ENCODE results near the gene EMILIN2. TPM values are rescaled to one million over a fixed set of nuclear protein-coding genes. Genes with fewer than 3 reads are reported as not detected.

EMILIN2 gene
- polyA plus RNA-seq, 1 experiment = 7.6 TPM

DNA sequence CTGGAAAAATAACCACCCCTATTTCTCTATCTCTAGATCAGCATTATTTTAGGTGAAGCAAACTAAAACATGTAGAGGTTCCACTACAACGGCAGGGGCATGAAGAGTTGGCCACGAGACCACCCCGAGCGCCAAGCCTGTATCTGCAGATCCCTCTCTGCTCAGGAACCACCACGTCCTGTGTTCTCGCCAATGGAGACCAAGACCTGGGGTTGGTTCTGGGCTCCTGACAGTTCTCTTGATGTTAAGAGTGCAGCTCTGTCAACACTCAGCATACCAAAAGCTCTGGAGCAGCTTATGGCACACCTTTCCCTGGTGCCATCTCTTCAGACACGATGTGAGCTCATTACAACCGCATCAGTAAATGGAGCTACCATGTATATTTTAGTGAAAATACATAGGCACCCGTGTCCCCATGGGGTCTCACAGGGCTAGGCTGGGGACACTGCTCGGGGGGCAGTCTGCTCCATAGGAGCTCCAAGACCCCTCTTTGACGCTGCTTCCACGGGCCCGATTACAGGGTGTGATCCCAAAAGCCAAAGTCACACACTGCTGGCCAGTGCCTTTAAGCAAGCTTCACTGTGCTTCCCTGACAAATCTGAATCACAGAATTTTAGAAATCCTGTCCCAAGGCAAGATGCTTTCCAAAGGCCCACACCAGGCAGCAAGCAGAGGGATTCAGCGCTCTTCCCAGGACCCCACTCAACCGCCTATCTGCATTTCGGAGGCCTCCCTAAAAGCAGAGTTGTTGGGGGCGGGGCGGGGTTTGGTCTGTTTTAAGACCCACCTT lies 72.2 kb downstream of the EMILIN2 start:
- no peaks in the 10 kb centered on the region for H3K27me3 ChIP-seq (ENCODE audit: control insufficient read depth, insufficient read depth, low read length)
- no peak overlapping the region for H3K4me3 ChIP-seq (ENCODE audit: low read depth, low read length)
- ChIA-PET POLR2A (interaction anchor here (0.5 kb wide), 1 partner anchor 46 kb away, joined by 12 read pairs; no protein-coding TSS in a partner anchor), CTCF (interaction anchor here (0.7 to 1.6 kb wide), 3 partner anchors 10 to 31 kb away, joined by 3 to 6 read pairs (median 5); no protein-coding TSS in a partner anchor)
- H3K36me3 ChIP-seq (ENCODE audit: control insufficient read depth, insufficient read depth, low read length) = peaks cover 28% of the 10 kb centered on the region
- TF ChIP-seq, protein P1, sequence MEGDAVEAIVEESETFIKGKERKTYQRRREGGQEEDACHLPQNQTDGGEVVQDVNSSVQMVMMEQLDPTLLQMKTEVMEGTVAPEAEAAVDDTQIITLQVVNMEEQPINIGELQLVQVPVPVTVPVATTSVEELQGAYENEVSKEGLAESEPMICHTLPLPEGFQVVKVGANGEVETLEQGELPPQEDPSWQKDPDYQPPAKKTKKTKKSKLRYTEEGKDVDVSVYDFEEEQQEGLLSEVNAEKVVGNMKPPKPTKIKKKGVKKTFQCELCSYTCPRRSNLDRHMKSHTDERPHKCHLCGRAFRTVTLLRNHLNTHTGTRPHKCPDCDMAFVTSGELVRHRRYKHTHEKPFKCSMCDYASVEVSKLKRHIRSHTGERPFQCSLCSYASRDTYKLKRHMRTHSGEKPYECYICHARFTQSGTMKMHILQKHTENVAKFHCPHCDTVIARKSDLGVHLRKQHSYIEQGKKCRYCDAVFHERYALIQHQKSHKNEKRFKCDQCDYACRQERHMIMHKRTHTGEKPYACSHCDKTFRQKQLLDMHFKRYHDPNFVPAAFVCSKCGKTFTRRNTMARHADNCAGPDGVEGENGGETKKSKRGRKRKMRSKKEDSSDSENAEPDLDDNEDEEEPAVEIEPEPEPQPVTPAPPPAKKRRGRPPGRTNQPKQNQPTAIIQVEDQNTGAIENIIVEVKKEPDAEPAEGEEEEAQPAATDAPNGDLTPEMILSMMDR (IDR thresholded peaks at IDR 0.05; ENCODE audit: insufficient read depth, low read depth, low read length) = no peak
- no peak for DNase-seq (ENCODE audit: low read depth)

DNA sequence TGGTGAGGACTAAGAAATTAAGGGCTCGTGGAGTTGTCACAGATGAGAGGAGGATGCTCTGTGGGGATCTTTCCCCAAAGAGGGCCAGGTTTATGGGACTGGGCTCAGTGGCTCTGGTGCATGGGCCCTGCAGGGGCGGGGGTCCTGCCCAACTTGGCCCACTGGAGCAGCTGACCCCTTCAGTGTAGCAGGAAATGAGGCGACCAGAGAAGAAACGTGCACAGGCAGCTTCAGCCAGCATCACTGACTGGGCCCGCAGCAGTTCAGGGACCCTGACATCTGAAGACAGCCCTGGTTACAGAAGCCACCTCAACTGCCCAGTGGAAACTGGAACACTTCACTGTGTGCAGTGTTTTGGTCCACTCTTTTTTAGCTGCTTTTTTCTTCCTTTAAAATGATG lies 72.8 kb downstream of the EMILIN2 start:
- no peak for DNase-seq (ENCODE audit: low read depth)
- peaks cover 26% of the 10 kb centered on the region for H3K36me3 ChIP-seq (ENCODE audit: control insufficient read depth, insufficient read depth, low read length)
- ChIA-PET POLR2A (no interaction called here), CTCF (interaction anchor here (1.4 to 1.6 kb wide), 2 partner anchors 12 to 31 kb away, joined by 5 to 6 read pairs; no protein-coding TSS in a partner anchor)
- TF ChIP-seq, protein P1 (IDR thresholded peaks at IDR 0.05; ENCODE audit: insufficient read depth, low read depth, low read length) = no peak
- no peaks in the 10 kb centered on the region for H3K27me3 ChIP-seq (ENCODE audit: control insufficient read depth, insufficient read depth, low read length)
- no peak overlapping the region for H3K4me3 ChIP-seq (ENCODE audit: low read depth, low read length)

GRCh38 chr18:2920027-2920426 lies 73.2 kb downstream of the EMILIN2 start:
- POLR2A ChIA-PET = no interaction called here
- Histone ChIP-seq H3K27me3 (ENCODE audit: control insufficient read depth, insufficient read depth, low read length) (no peaks in the 10 kb centered on the region), H3K4me3 (ENCODE audit: low read depth, low read length) (no peak overlapping the region), H3K36me3 (ENCODE audit: control insufficient read depth, insufficient read depth, low read length) (peaks cover 28% of the 10 kb centered on the region)
- no peak for DNase-seq (ENCODE audit: low read depth)
- CTCF ChIA-PET = interaction anchor here (1.4 kb wide), 1 partner anchor 30 kb away, joined by 5 read pairs; no protein-coding TSS in a partner anchor
- TF ChIP-seq, protein P1 (IDR thresholded peaks at IDR 0.05; ENCODE audit: insufficient read depth, low read depth, low read length) = no peak

GRCh38 chr18:2920546-2921343 lies 73.9 kb downstream of the EMILIN2 start:
- ChIA-PET POLR2A (no interaction called here), CTCF (interaction anchor here (0.8 to 1.4 kb wide), 2 partner anchors 11 to 29 kb away, joined by 3 to 5 read pairs; no protein-coding TSS in a partner anchor)

More at GRCh38 chr18:2920546-2921343, 73.9 kb downstream of the EMILIN2 start:
- no peak overlapping the region for H3K4me3 ChIP-seq (ENCODE audit: low read depth, low read length)
- no peak for DNase-seq (ENCODE audit: low read depth)
- TF ChIP-seq, protein P1 (IDR thresholded peaks at IDR 0.05; ENCODE audit: insufficient read depth, low read depth, low read length) = no peak
- H3K27me3 ChIP-seq (ENCODE audit: control insufficient read depth, insufficient read depth, low read length) = no peaks in the 10 kb centered on the region
- H3K36me3 ChIP-seq (ENCODE audit: control insufficient read depth, insufficient read depth, low read length) = peaks cover 31% of the 10 kb centered on the region

Data from BJ (cell line).